HAP-1 (cell line): Measurements from ENCODE around the gene SEPTIN2.

Experiments used
- DNase-seq, 2 experiments: peaks; one replicate each; pipeline ENCODE4 v3.0.0-alpha.2; 2016 to 2020; ENCODE audit warnings: low spot score in 2 of 2
- H3K27me3 ChIP-seq: fragments of 250-450 bp; sonication (Bioruptor Pico); 2 replicates; pipeline ENCODE4 v1.5.1; 2020; ENCODE audit warnings: low read depth, mild to moderate bottlenecking, moderate library complexity
- H3K36me3 ChIP-seq: fragments of 250-450 bp; sonication (Bioruptor Pico); replicated peaks from 2 replicates; pipeline ENCODE4 v1.5.1; 2020; ENCODE audit warnings: mild to moderate bottlenecking
- H3K4me1 ChIP-seq: fragments of 250-450 bp; sonication (Bioruptor Pico); 2 replicates; pipeline ENCODE4 v1.5.1; 2020; ENCODE audit warnings: mild to moderate bottlenecking
- H3K4me3 ChIP-seq: fragments of 250-450 bp; sonication (Bioruptor Pico); 2 replicates; pipeline ENCODE4 v1.5.1; 2020; ENCODE audit warnings: mild to moderate bottlenecking, moderate library complexity
- H3K9me3 ChIP-seq: fragments of 250-450 bp; sonication (Bioruptor Pico); 2 replicates; pipeline ENCODE4 v1.5.1; 2020; ENCODE audit warnings: mild to moderate bottlenecking, moderate library complexity
- in situ Hi-C: fragments of 300-500 bp; cut with MboI; formaldehyde crosslinking; loops from 3 replicates; pipeline ENCODE4 v1.14.3; 2020; ENCODE audit warnings: low sequenced_read_pairs, inconsistent platforms, mixed read lengths

The SEPTIN2 gene

GRCh38 chr2:241295326-241296095 is 20.2 kb upstream of the SEPTIN2 start:
- no peak overlapping the region for H3K4me3 ChIP-seq
- H3K27me3 ChIP-seq = no peaks in the 10 kb centered on the region
- no peaks in the 10 kb centered on the region for H3K4me1 ChIP-seq
- H3K9me3 ChIP-seq = no peaks in the 10 kb centered on the region
- DNase-seq = no peak
- in situ Hi-C loops = no loop called here
- H3K36me3 ChIP-seq = peaks cover 4% of the 10 kb centered on the region; the same call in 1 of the 2 replicates

- no peak for DNase-seq
- Histone ChIP-seq H3K9me3 (no peaks in the 10 kb centered on the region), H3K36me3 (peaks cover 4% of the 10 kb centered on the region; the same call in 1 of the 2 replicates), H3K4me3 (no peak overlapping the region), H3K27me3 (no peaks in the 10 kb centered on the region), H3K4me1 (no peaks in the 10 kb centered on the region)
- in situ Hi-C loops = no loop called here
Measured at GRCh38 chr2:241296767-241297166, 19.0 kb upstream of the SEPTIN2 start.

- Histone ChIP-seq H3K36me3 (peaks cover 4% of the 10 kb centered on the region; the same call in 1 of the 2 replicates), H3K4me3 (no peak overlapping the region), H3K27me3 (no peaks in the 10 kb centered on the region), H3K9me3 (no peaks in the 10 kb centered on the region), H3K4me1 (no peaks in the 10 kb centered on the region)
- no peak for DNase-seq
- in situ Hi-C loops = no loop called here
Measured at GRCh38 chr2:241298673-241299072, 17.1 kb upstream of the SEPTIN2 start.

- no peaks in the 10 kb centered on the region for H3K4me1 ChIP-seq
Measured at GRCh38 chr2:241300000-241300399, 15.7 kb upstream of the SEPTIN2 start.

GRCh38 chr2:241302083-241302482 is 13.6 kb upstream of the SEPTIN2 start:
- no peaks in the 10 kb centered on the region for H3K4me1 ChIP-seq
- no peak overlapping the region for H3K4me3 ChIP-seq
- in situ Hi-C loops = no loop called here
- DNase-seq = no peak
- H3K27me3 ChIP-seq = no peaks in the 10 kb centered on the region
- no peaks in the 10 kb centered on the region for H3K9me3 ChIP-seq
- no peaks in the 10 kb centered on the region for H3K36me3 ChIP-seq

More at GRCh38 chr2:241300000-241300399, 15.7 kb upstream of the SEPTIN2 start:
- Histone ChIP-seq H3K27me3 (no peaks in the 10 kb centered on the region), H3K9me3 (no peaks in the 10 kb centered on the region), H3K36me3 (peaks cover 4% of the 10 kb centered on the region; the same call in 1 of the 2 replicates), H3K4me3 (no peak overlapping the region)
- in situ Hi-C loops = no loop called here
- no peak for DNase-seq

GRCh38 chr2:241302759-241303651 is 12.7 kb upstream of the SEPTIN2 start:
- in situ Hi-C loops = no loop called here
- H3K9me3 ChIP-seq = no peaks in the 10 kb centered on the region
- H3K27me3 ChIP-seq = no peaks in the 10 kb centered on the region
- DNase-seq = no peak
- no peaks in the 10 kb centered on the region for H3K36me3 ChIP-seq
- no peaks in the 10 kb centered on the region for H3K4me1 ChIP-seq
- no peak overlapping the region for H3K4me3 ChIP-seq

GRCh38 chr2:241304039-241304670 is 11.6 kb upstream of the SEPTIN2 start:
- Histone ChIP-seq H3K36me3 (no peaks in the 10 kb centered on the region), H3K4me3 (no peak overlapping the region), H3K27me3 (no peaks in the 10 kb centered on the region), H3K4me1 (no peaks in the 10 kb centered on the region), H3K9me3 (no peaks in the 10 kb centered on the region)
- in situ Hi-C loops = no loop called here
- no peak for DNase-seq

- in situ Hi-C loops = no loop called here
Measured at GRCh38 chr2:241307055-241307454, 8.7 kb upstream of the SEPTIN2 start.

GRCh38 chr2:241308267-241308666 is 7.5 kb upstream of the SEPTIN2 start:
- Histone ChIP-seq H3K36me3 (no peaks in the 10 kb centered on the region), H3K4me3 (no peak overlapping the region), H3K27me3 (no peaks in the 10 kb centered on the region), H3K4me1 (peaks cover 14% of the 10 kb centered on the region; the same call in 1 of the 2 replicates), H3K9me3 (no peaks in the 10 kb centered on the region)
- in situ Hi-C loops = no loop called here
- DNase-seq = no peak

More at GRCh38 chr2:241307055-241307454, 8.7 kb upstream of the SEPTIN2 start:
- Histone ChIP-seq H3K27me3 (no peaks in the 10 kb centered on the region), H3K4me3 (no peak overlapping the region), H3K36me3 (no peaks in the 10 kb centered on the region), H3K4me1 (peaks cover 10% of the 10 kb centered on the region; the same call in 1 of the 2 replicates), H3K9me3 (no peaks in the 10 kb centered on the region)
- no peak for DNase-seq

GRCh38 chr2:241308832-241309500 is 6.8 kb upstream of the SEPTIN2 start:
- in situ Hi-C loops = no loop called here
- no peaks in the 10 kb centered on the region for H3K36me3 ChIP-seq
- no peaks in the 10 kb centered on the region for H3K27me3 ChIP-seq
- no peak for DNase-seq
- no peaks in the 10 kb centered on the region for H3K9me3 ChIP-seq
- peaks cover 14% of the 10 kb centered on the region; the same call in 1 of the 2 replicates for H3K4me1 ChIP-seq
- no peak overlapping the region for H3K4me3 ChIP-seq

- no peaks in the 10 kb centered on the region; the same call in 1 of the 2 replicates for H3K36me3 ChIP-seq
- peaks cover 14% of the 10 kb centered on the region; the same call in 1 of the 2 replicates for H3K4me1 ChIP-seq
- no peak overlapping the region for H3K4me3 ChIP-seq
- in situ Hi-C loops = no loop called here
- no peaks in the 10 kb centered on the region for H3K9me3 ChIP-seq
- H3K27me3 ChIP-seq = no peaks in the 10 kb centered on the region
- DNase-seq = no peak
Measured at GRCh38 chr2:241309684-241310117, 6.0 kb upstream of the SEPTIN2 start.

- H3K9me3 ChIP-seq = no peaks in the 10 kb centered on the region
- no peaks in the 10 kb centered on the region for H3K27me3 ChIP-seq
- in situ Hi-C loops = no loop called here
- no peak overlapping the region for H3K4me3 ChIP-seq
- peaks cover 4% of the 10 kb centered on the region for H3K36me3 ChIP-seq
- peaks cover 14% of the 10 kb centered on the region; the same call in 1 of the 2 replicates for H3K4me1 ChIP-seq
- no peak for DNase-seq
Measured at GRCh38 chr2:241310917-241311566, 4.7 kb upstream of the SEPTIN2 start.

GRCh38 chr2:241312082-241312481 is 3.6 kb upstream of the SEPTIN2 start:
- no peaks in the 10 kb centered on the region for H3K9me3 ChIP-seq
- in situ Hi-C loops = no loop called here
- DNase-seq = no peak
- H3K4me3 ChIP-seq = no peak overlapping the region
- H3K4me1 ChIP-seq = peaks cover 14% of the 10 kb centered on the region; the same call in 1 of the 2 replicates
- no peaks in the 10 kb centered on the region for H3K27me3 ChIP-seq
- H3K36me3 ChIP-seq = peaks cover 11% of the 10 kb centered on the region
